Calu3 (cell line): ENCODE data around the gene EHMT1. TPM values are rescaled to one million over a fixed set of nuclear protein-coding genes. Genes with fewer than 3 reads are reported as not detected.
"Not testable (repeated sequence)": the region's sequence is repeated elsewhere in the genome, so short reads cannot be mapped to it uniquely, and the experiment has no call there.

Experiments
- BruUV-seq: library from RNA; stranded (reverse); fragments of 400-500 nt; replicated peaks from 2 replicates; lab custom pipeline; 2021; lab: Mats Ljungman, UMichigan
- CTCF ChIA-PET: fragments of 300-600 bp; sonication (Branson Sonifier 250); formaldehyde crosslinking; loops from one replicate; lab custom pipeline; 2022; ENCODE audit warnings: antibody characterized with exemption; lab: Charles Lee
- DNase-seq: peaks from one replicate; pipeline ENCODE4 v3.0.0; 2022
- H3K27ac Mint-ChIP-seq: one replicate; pipeline ENCODE4 v1.8.0; 2022; ENCODE audit warnings: mixed read lengths; ENCODE audit not compliant: unreplicated experiment
- H3K27me3 Mint-ChIP-seq: one replicate; pipeline ENCODE4 v1.8.0; 2022; ENCODE audit warnings: mixed read lengths; ENCODE audit not compliant: unreplicated experiment
- H3K36me3 Mint-ChIP-seq: one replicate; pipeline ENCODE4 v1.8.0; 2022; ENCODE audit warnings: mild to moderate bottlenecking, moderate library complexity, mixed read lengths; ENCODE audit not compliant: insufficient read depth, unreplicated experiment
- H3K4me1 Mint-ChIP-seq: one replicate; pipeline ENCODE4 v1.8.0; 2022; ENCODE audit warnings: mild to moderate bottlenecking, low read depth, mixed read lengths; ENCODE audit not compliant: unreplicated experiment
- H3K4me3 Mint-ChIP-seq: one replicate; pipeline ENCODE4 v1.8.0; 2022; ENCODE audit warnings: mild to moderate bottlenecking, low read depth, moderate library complexity, mixed read lengths; ENCODE audit not compliant: unreplicated experiment
- H3K9me3 Mint-ChIP-seq: one replicate; pipeline ENCODE4 v1.8.0; 2022; ENCODE audit warnings: low read depth, mixed read lengths; ENCODE audit not compliant: unreplicated experiment
- CTCF ChIP-seq: fragments of 200-600 bp; IDR thresholded peaks from one replicate; pipeline ENCODE4 v1.8.0; 2022; ENCODE audit warnings: antibody characterized with exemption; ENCODE audit not compliant: unreplicated experiment
- intact Hi-C: fragments of 100-400 bp; cut with micrococcal nuclease; formaldehyde crosslinking; loops from one replicate; pipeline ENCODE4 v1.10.0; 2022; ENCODE audit not compliant: unreplicated experiment
- total RNA-seq: library from RNA; stranded (reverse); gene quantifications from 2 replicates; pipeline ENCODE4 v1.2.3, GENCODE V29; 2022

EHMT1 gene
- total RNA-seq, 1 experiment from 2014 or later: 56.0 TPM

GRCh38 chr9:137731216-137731946 lies 112.6 kb downstream of the EHMT1 start:
- Mint-ChIP-seq H3K36me3 (peaks cover 7% of the 10 kb centered on the region), H3K9me3 (peaks cover 2% of the 10 kb centered on the region), H3K4me1 (no peaks in the 10 kb centered on the region), H3K27ac (no peak overlapping the region), H3K4me3 (no peak overlapping the region), H3K27me3 (no peaks in the 10 kb centered on the region)
- CTCF ChIA-PET: no interaction called here
- no peak for DNase-seq
- BruUV-seq: no TSS peak
- no peak for TF ChIP-seq CTCF
- intact Hi-C loops: no loop called here

- CTCF ChIA-PET: no interaction called here
- no peaks in the 10 kb centered on the region for H3K4me1 Mint-ChIP-seq
- no peak for TF ChIP-seq CTCF
- peaks cover 7% of the 10 kb centered on the region for H3K36me3 Mint-ChIP-seq
- no peaks in the 10 kb centered on the region for H3K27me3 Mint-ChIP-seq
- intact Hi-C loops: no loop called here
- no peak overlapping the region for H3K27ac Mint-ChIP-seq
- no peak overlapping the region for H3K4me3 Mint-ChIP-seq
- DNase-seq: no peak
- peaks cover 2% of the 10 kb centered on the region for H3K9me3 Mint-ChIP-seq
- no TSS peak for BruUV-seq
These were observed 113.4 kb downstream of the EHMT1 start for GRCh38 chr9:137731947-137732813.

- H3K36me3 Mint-ChIP-seq: peaks cover 13% of the 10 kb centered on the region
- CTCF ChIA-PET: no interaction called here
- TF ChIP-seq CTCF: no peak
- H3K4me3 Mint-ChIP-seq: no peak overlapping the region
- no peak overlapping the region for H3K27ac Mint-ChIP-seq
- H3K4me1 Mint-ChIP-seq: no peaks in the 10 kb centered on the region
- no peaks in the 10 kb centered on the region for H3K27me3 Mint-ChIP-seq
- intact Hi-C loops: no loop called here
- no peak for DNase-seq
- peaks cover 2% of the 10 kb centered on the region for H3K9me3 Mint-ChIP-seq
- no TSS peak for BruUV-seq
These were observed 114.6 kb downstream of the EHMT1 start for GRCh38 chr9:137733429-137733828.

GRCh38 chr9:137734181-137734580 lies 115.4 kb downstream of the EHMT1 start:
- DNase-seq: no peak
- BruUV-seq: no TSS peak
- Mint-ChIP-seq H3K4me1 (no peaks in the 10 kb centered on the region), H3K27me3 (no peaks in the 10 kb centered on the region), H3K4me3 (no peak overlapping the region), H3K36me3 (peaks cover 14% of the 10 kb centered on the region), H3K9me3 (peaks cover 2% of the 10 kb centered on the region), H3K27ac (no peak overlapping the region)
- intact Hi-C loops: no loop called here
- CTCF ChIA-PET: no interaction called here
- TF ChIP-seq CTCF: no peak

DNA sequence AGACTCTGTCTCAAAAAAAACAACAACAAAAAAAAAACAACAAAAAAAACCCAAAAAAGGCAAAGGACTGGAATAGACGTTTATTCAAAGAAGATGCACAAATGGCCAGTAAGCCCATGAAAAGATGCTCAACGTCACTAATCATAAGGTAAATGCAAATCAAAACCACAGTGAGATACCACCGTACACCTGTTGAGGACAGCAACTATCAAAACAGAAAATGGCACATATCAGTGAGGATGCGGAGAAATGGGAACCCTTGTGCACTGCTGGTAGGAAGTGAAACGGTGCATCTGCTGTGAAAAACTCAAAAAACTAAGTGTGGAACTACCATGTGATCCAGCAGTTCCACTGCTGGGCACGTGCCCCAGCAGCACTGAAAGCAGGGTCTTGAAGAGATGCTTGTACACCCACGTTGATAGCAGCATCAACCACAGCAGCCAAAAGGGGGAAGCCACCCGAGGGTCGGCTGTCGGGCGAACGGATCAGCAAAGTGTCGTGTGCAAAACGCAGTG lies 119.4 kb downstream of the EHMT1 start:
- CTCF ChIA-PET, H3K4me3 Mint-ChIP-seq, H3K27me3 Mint-ChIP-seq, intact Hi-C loops, BruUV-seq, DNase-seq, H3K4me1 Mint-ChIP-seq, H3K9me3 Mint-ChIP-seq, H3K27ac Mint-ChIP-seq: not testable (repeated sequence)
- peaks cover 11% of the 10 kb centered on the region for H3K36me3 Mint-ChIP-seq
